ENCODE results near the gene DHPS. TPM values are rescaled to one million over a fixed set of nuclear protein-coding genes. Genes with fewer than 3 reads are reported as not detected.
"Not testable (repeated sequence)": the region's sequence is repeated elsewhere in the genome, so short reads cannot be mapped to it uniquely, and the experiment has no call there.

Gene DHPS
- total and polyA plus RNA-seq, 10 donors: 55.1 to 158 (median 93.8) TPM

- intact Hi-C loops (cut with DNase I; ENCODE audit: low total_unique reads): no loop called here
- Histone ChIP-seq H3K4me3 (no peak overlapping the region), H3K36me3 (peaks cover 0 to 47% (median 30%) of the 10 kb centered on the region in 6 donors), H3K27ac (no peak overlapping the region), H3K9me3 (no peaks in the 10 kb centered on the region), H3K27me3 (replicated peaks in 1 of 7) (no peaks in the 10 kb centered on the region), H3K4me1 (peaks cover 8 to 38% (median 22%) of the 10 kb centered on the region in 6 donors)
- no peak for TF ChIP-seq CTCF (IDR thresholded peaks at IDR 0.05 in 8 of 11, conservative IDR thresholded peaks at IDR 0.05 in 3 of 11)
- no peak for TF ChIP-seq POLR2A (IDR thresholded peaks at IDR 0.05)
- TF ChIP-seq POLR2AphosphoS5 (IDR thresholded peaks at IDR 0.05): no peak
- WGBS, 5 donors: 74 to 80% (median 78%) methylated on average over 6 of the region's 6 CpGs
- no peak for DNase-seq
Observed at GRCh38 chr19:12698138-12698537, 16.5 kb upstream of the DHPS start.

GRCh38 chr19:12697425-12697824 is 15.7 kb upstream of the DHPS start:
- intact Hi-C loops (cut with DNase I; ENCODE audit: low total_unique reads); H3K27me3 ChIP-seq (replicated peaks in 1 of 7); DNase-seq; H3K9me3 ChIP-seq: not testable (repeated sequence)
- Histone ChIP-seq H3K27ac (peak overlapping the region in 5 of 8 donors; percentile 92 to 97 (median 95)), H3K4me3 (peak overlapping the region in 1 of 8 donors; percentile 100), H3K36me3 (peaks cover 0 to 40% (median 23%) of the 10 kb centered on the region in 6 donors), H3K4me1 (peaks cover 8 to 38% (median 22%) of the 10 kb centered on the region in 6 donors)
- WGBS, 5 donors: 95 to 98% (median 97%) methylated on average over 20 to 22 of the region's 22 CpGs

- DNase-seq: peak; percentile 97
- TF ChIP-seq POLR2AphosphoS5 (IDR thresholded peaks at IDR 0.05): peak; percentile 93 to 98 (median 94)
- TF ChIP-seq POLR2A (IDR thresholded peaks at IDR 0.05): peak in 2 of 3 donors; percentile 2 to 69
- peak in 1 of 11 experiments; percentile 7 for TF ChIP-seq CTCF (IDR thresholded peaks at IDR 0.05 in 8 of 11, conservative IDR thresholded peaks at IDR 0.05 in 3 of 11)
- intact Hi-C loops (cut with DNase I; ENCODE audit: low total_unique reads): no loop called here
- Histone ChIP-seq H3K4me1 (peaks cover 8 to 38% (median 22%) of the 10 kb centered on the region in 6 donors), H3K9me3 (no peaks in the 10 kb centered on the region), H3K27me3 (replicated peaks in 1 of 7) (no peaks in the 10 kb centered on the region), H3K27ac (peak within 1 kb of the TSS; percentile 88 to 97 (median 95)), H3K4me3 (peak within 1 kb of the TSS; percentile 87 to 100 (median 97)), H3K36me3 (peaks cover 0 to 32% (median 15%) of the 10 kb centered on the region in 6 donors)
- 6 to 17% (median 6%) methylated on average over 24 to 59 of the region's 59 CpGs for WGBS, 5 donors
Observed at GRCh38 chr19:12696366-12697335, 15.0 kb upstream of the DHPS start, which contains the start of gene FBXW9. FBXW9 (minus strand) TSS chr19:12696631; CDS start chr19:12696581, 50 bp downstream.

GRCh38 chr19:12695997-12696365 is 14.3 kb upstream of the DHPS start:
- Histone ChIP-seq H3K27me3 (replicated peaks in 1 of 7) (no peaks in the 10 kb centered on the region), H3K36me3 (peaks cover 0 to 25% (median 8%) of the 10 kb centered on the region in 6 donors), H3K27ac (peak overlapping the region in 6 of 8 donors; percentile 92 to 97 (median 95)), H3K9me3 (no peaks in the 10 kb centered on the region), H3K4me1 (peaks cover 8 to 38% (median 22%) of the 10 kb centered on the region in 6 donors), H3K4me3 (peak overlapping the region; percentile 87 to 100 (median 97))
- 0 to 38% (median 5%) methylated on average over 2 to 36 of the region's 36 CpGs for WGBS, 5 donors
- DNase-seq: no peak
- intact Hi-C loops (cut with DNase I; ENCODE audit: low total_unique reads): no loop called here
- TF ChIP-seq POLR2AphosphoS5 (IDR thresholded peaks at IDR 0.05) (no peak), POLR2A (IDR thresholded peaks at IDR 0.05) (no peak), CTCF (IDR thresholded peaks at IDR 0.05 in 8 of 11, conservative IDR thresholded peaks at IDR 0.05 in 3 of 11) (no peak)
